ENCODE measurements around the gene DGKB.

Gene DGKB

GRCh38 chr7:14850039-14850438 is 52.5 kb downstream of the DGKB start:
- H3K9me3 ChIP-seq (ENCODE audit: control insufficient read depth, low read length) = no peaks in the 10 kb centered on the region
- no peak for DNase-seq
- H3K4me1 ChIP-seq (ENCODE audit: control insufficient read depth, insufficient read depth, low read length, poor library complexity, severe bottlenecking) = no peaks in the 10 kb centered on the region
- no peak overlapping the region for H3K4me3 ChIP-seq (ENCODE audit: insufficient read depth, low read depth, low read length, poor library complexity, severe bottlenecking)
- no peaks in the 10 kb centered on the region for H3K27me3 ChIP-seq (replicated peaks; ENCODE audit: control insufficient read depth, insufficient read depth, low read length, poor library complexity, severe bottlenecking)
- no peak overlapping the region for H3K27ac ChIP-seq (ENCODE audit: insufficient read depth, low read length, poor library complexity, severe bottlenecking)
- H3K36me3 ChIP-seq (ENCODE audit: control insufficient read depth, insufficient read depth, low read length) = no peaks in the 10 kb centered on the region

- Histone ChIP-seq H3K36me3 (ENCODE audit: control insufficient read depth, insufficient read depth, low read length) (no peaks in the 10 kb centered on the region), H3K27me3 (replicated peaks; ENCODE audit: control insufficient read depth, insufficient read depth, low read length, poor library complexity, severe bottlenecking) (no peaks in the 10 kb centered on the region), H3K27ac (ENCODE audit: insufficient read depth, low read length, poor library complexity, severe bottlenecking) (no peak overlapping the region), H3K4me3 (ENCODE audit: insufficient read depth, low read depth, low read length, poor library complexity, severe bottlenecking) (no peak overlapping the region), H3K9me3 (ENCODE audit: control insufficient read depth, low read length) (no peaks in the 10 kb centered on the region), H3K4me1 (ENCODE audit: control insufficient read depth, insufficient read depth, low read length, poor library complexity, severe bottlenecking) (no peaks in the 10 kb centered on the region)
- DNase-seq = no peak
Measured at GRCh38 chr7:14846405-14846804, 56.1 kb downstream of the DGKB start.

GRCh38 chr7:14843755-14844154 is 58.8 kb downstream of the DGKB start:
- Histone ChIP-seq H3K9me3 (ENCODE audit: control insufficient read depth, low read length) (no peaks in the 10 kb centered on the region), H3K27ac (ENCODE audit: insufficient read depth, low read length, poor library complexity, severe bottlenecking) (no peak overlapping the region), H3K36me3 (ENCODE audit: control insufficient read depth, insufficient read depth, low read length) (no peaks in the 10 kb centered on the region), H3K27me3 (replicated peaks; ENCODE audit: control insufficient read depth, insufficient read depth, low read length, poor library complexity, severe bottlenecking) (no peaks in the 10 kb centered on the region), H3K4me1 (ENCODE audit: control insufficient read depth, insufficient read depth, low read length, poor library complexity, severe bottlenecking) (no peaks in the 10 kb centered on the region), H3K4me3 (ENCODE audit: insufficient read depth, low read depth, low read length, poor library complexity, severe bottlenecking) (no peak overlapping the region)
- DNase-seq = no peak

- no peaks in the 10 kb centered on the region for H3K27me3 ChIP-seq (replicated peaks; ENCODE audit: control insufficient read depth, insufficient read depth, low read length, poor library complexity, severe bottlenecking)
- H3K36me3 ChIP-seq (ENCODE audit: control insufficient read depth, insufficient read depth, low read length) = no peaks in the 10 kb centered on the region
- H3K4me3 ChIP-seq (ENCODE audit: insufficient read depth, low read depth, low read length, poor library complexity, severe bottlenecking) = no peak overlapping the region
- no peaks in the 10 kb centered on the region for H3K9me3 ChIP-seq (ENCODE audit: control insufficient read depth, low read length)
- H3K27ac ChIP-seq (ENCODE audit: insufficient read depth, low read length, poor library complexity, severe bottlenecking) = no peak overlapping the region
- DNase-seq = no peak
- no peaks in the 10 kb centered on the region for H3K4me1 ChIP-seq (ENCODE audit: control insufficient read depth, insufficient read depth, low read length, poor library complexity, severe bottlenecking)
Measured at GRCh38 chr7:14842523-14842922, 60.0 kb downstream of the DGKB start.

GRCh38 chr7:14841869-14842268 is 60.7 kb downstream of the DGKB start:
- no peaks in the 10 kb centered on the region for H3K36me3 ChIP-seq (ENCODE audit: control insufficient read depth, insufficient read depth, low read length)
- H3K4me1 ChIP-seq (ENCODE audit: control insufficient read depth, insufficient read depth, low read length, poor library complexity, severe bottlenecking) = no peaks in the 10 kb centered on the region
- no peak overlapping the region for H3K27ac ChIP-seq (ENCODE audit: insufficient read depth, low read length, poor library complexity, severe bottlenecking)
- no peak overlapping the region for H3K4me3 ChIP-seq (ENCODE audit: insufficient read depth, low read depth, low read length, poor library complexity, severe bottlenecking)
- no peak for DNase-seq
- H3K27me3 ChIP-seq (replicated peaks; ENCODE audit: control insufficient read depth, insufficient read depth, low read length, poor library complexity, severe bottlenecking) = no peaks in the 10 kb centered on the region
- H3K9me3 ChIP-seq (ENCODE audit: control insufficient read depth, low read length) = no peaks in the 10 kb centered on the region

GRCh38 chr7:14841086-14841485 is 61.5 kb downstream of the DGKB start:
- no peak for DNase-seq
- no peaks in the 10 kb centered on the region for H3K36me3 ChIP-seq (ENCODE audit: control insufficient read depth, insufficient read depth, low read length)
- no peaks in the 10 kb centered on the region for H3K27me3 ChIP-seq (replicated peaks; ENCODE audit: control insufficient read depth, insufficient read depth, low read length, poor library complexity, severe bottlenecking)
- H3K9me3 ChIP-seq (ENCODE audit: control insufficient read depth, low read length) = no peaks in the 10 kb centered on the region
- no peak overlapping the region for H3K4me3 ChIP-seq (ENCODE audit: insufficient read depth, low read depth, low read length, poor library complexity, severe bottlenecking)
- H3K27ac ChIP-seq (ENCODE audit: insufficient read depth, low read length, poor library complexity, severe bottlenecking) = no peak overlapping the region
- no peaks in the 10 kb centered on the region for H3K4me1 ChIP-seq (ENCODE audit: control insufficient read depth, insufficient read depth, low read length, poor library complexity, severe bottlenecking)

GRCh38 chr7:14839307-14839706 is 63.2 kb downstream of the DGKB start:
- no peaks in the 10 kb centered on the region for H3K9me3 ChIP-seq (ENCODE audit: control insufficient read depth, low read length)
- DNase-seq = no peak
- H3K4me3 ChIP-seq (ENCODE audit: insufficient read depth, low read depth, low read length, poor library complexity, severe bottlenecking) = no peak overlapping the region
- H3K27me3 ChIP-seq (replicated peaks; ENCODE audit: control insufficient read depth, insufficient read depth, low read length, poor library complexity, severe bottlenecking) = no peaks in the 10 kb centered on the region
- H3K36me3 ChIP-seq (ENCODE audit: control insufficient read depth, insufficient read depth, low read length) = no peaks in the 10 kb centered on the region
- no peaks in the 10 kb centered on the region for H3K4me1 ChIP-seq (ENCODE audit: control insufficient read depth, insufficient read depth, low read length, poor library complexity, severe bottlenecking)
- H3K27ac ChIP-seq (ENCODE audit: insufficient read depth, low read length, poor library complexity, severe bottlenecking) = no peak overlapping the region

GRCh38 chr7:14837216-14837615 is 65.3 kb downstream of the DGKB start:
- no peak overlapping the region for H3K4me3 ChIP-seq (ENCODE audit: insufficient read depth, low read depth, low read length, poor library complexity, severe bottlenecking)
- H3K36me3 ChIP-seq (ENCODE audit: control insufficient read depth, insufficient read depth, low read length) = no peaks in the 10 kb centered on the region
- no peaks in the 10 kb centered on the region for H3K27me3 ChIP-seq (replicated peaks; ENCODE audit: control insufficient read depth, insufficient read depth, low read length, poor library complexity, severe bottlenecking)
- no peak overlapping the region for H3K27ac ChIP-seq (ENCODE audit: insufficient read depth, low read length, poor library complexity, severe bottlenecking)
- DNase-seq = no peak
- H3K4me1 ChIP-seq (ENCODE audit: control insufficient read depth, insufficient read depth, low read length, poor library complexity, severe bottlenecking) = no peaks in the 10 kb centered on the region
- no peaks in the 10 kb centered on the region for H3K9me3 ChIP-seq (ENCODE audit: control insufficient read depth, low read length)

GRCh38 chr7:14836571-14837189 is 65.9 kb downstream of the DGKB start:
- Histone ChIP-seq H3K4me1 (ENCODE audit: control insufficient read depth, insufficient read depth, low read length, poor library complexity, severe bottlenecking) (no peaks in the 10 kb centered on the region), H3K36me3 (ENCODE audit: control insufficient read depth, insufficient read depth, low read length) (no peaks in the 10 kb centered on the region), H3K27ac (ENCODE audit: insufficient read depth, low read length, poor library complexity, severe bottlenecking) (no peak overlapping the region), H3K27me3 (replicated peaks; ENCODE audit: control insufficient read depth, insufficient read depth, low read length, poor library complexity, severe bottlenecking) (no peaks in the 10 kb centered on the region), H3K9me3 (ENCODE audit: control insufficient read depth, low read length) (no peaks in the 10 kb centered on the region), H3K4me3 (ENCODE audit: insufficient read depth, low read depth, low read length, poor library complexity, severe bottlenecking) (no peak overlapping the region)
- no peak for DNase-seq

GRCh38 chr7:14836006-14836405 is 66.5 kb downstream of the DGKB start:
- no peaks in the 10 kb centered on the region for H3K9me3 ChIP-seq (ENCODE audit: control insufficient read depth, low read length)
- no peaks in the 10 kb centered on the region for H3K36me3 ChIP-seq (ENCODE audit: control insufficient read depth, insufficient read depth, low read length)
- no peaks in the 10 kb centered on the region for H3K4me1 ChIP-seq (ENCODE audit: control insufficient read depth, insufficient read depth, low read length, poor library complexity, severe bottlenecking)
- H3K27me3 ChIP-seq (replicated peaks; ENCODE audit: control insufficient read depth, insufficient read depth, low read length, poor library complexity, severe bottlenecking) = no peaks in the 10 kb centered on the region
- H3K27ac ChIP-seq (ENCODE audit: insufficient read depth, low read length, poor library complexity, severe bottlenecking) = no peak overlapping the region
- DNase-seq = no peak
- H3K4me3 ChIP-seq (ENCODE audit: insufficient read depth, low read depth, low read length, poor library complexity, severe bottlenecking) = no peak overlapping the region

All from effector memory CD4-positive, alpha-beta T cell (primary cell).